B cell (primary cell): ENCODE measurements around the gene EARS2. TPM values are rescaled to one million over a fixed set of nuclear protein-coding genes. Genes with fewer than 3 reads are reported as not detected.

ENCODE experiments used
- ATAC-seq: fragments of 200-7000 bp; cut with Tn5 transposase; one replicate; pipeline ENCODE4 v1.10.0; 2021; ENCODE audit warnings: low read depth, mild to moderate bottlenecking, moderate number of reproducible peaks, moderate library complexity
- CTCF ChIA-PET: fragments of 350-600 bp; sonication (Branson Sonifier 250); formaldehyde crosslinking; loops from one replicate; lab custom pipeline; 2021; ENCODE audit warnings: antibody characterized with exemption, inconsistent platforms; lab: Charles Lee
- POLR2A ChIA-PET: fragments of 350-600 bp; sonication (Branson Sonifier 250); formaldehyde crosslinking; loops from one replicate; lab custom pipeline; 2021; ENCODE audit warnings: antibody characterized with exemption; lab: Charles Lee
- DNase-seq: peaks from one replicate; pipeline ENCODE4 v3.0.0; 2013
- H2AFZ ChIP-seq: 2 replicates; pipeline ENCODE4 v1.6.1; 2012; ENCODE audit warnings: mild to moderate bottlenecking, low read depth, low read length; ENCODE audit not compliant: insufficient read depth, poor library complexity, severe bottlenecking
- H3K27ac ChIP-seq, 2 donors: 1 replicate in 1 of 2; 2 replicates in 1 of 2; pipeline ENCODE4 v1.5.1; 2012 to 2013; ENCODE audit warnings: low read length in 2 of 2, mild to moderate bottlenecking in 2 of 2, moderate library complexity in 1 of 2
- H3K27me3 ChIP-seq, 4 experiments: fragments of 200-600 bp in 1 of 4; sonication (generic) in 1 of 4; replicated peaks in 1 of 4; 1 replicate in 2 of 4; 2 replicates in 2 of 4; pipeline versions ENCODE4 v1.6.1 to v1.7.0; 2013 to 2016; ENCODE audit warnings: low read length in 3 of 4, mild to moderate bottlenecking in 2 of 4, mixed read lengths in 1 of 4, moderate library complexity in 1 of 4; ENCODE audit not compliant: insufficient read depth in 4 of 4, control insufficient read depth in 3 of 4; ENCODE audit errors: control extremely low read depth in 1 of 4
- H3K36me3 ChIP-seq, 2 experiments: replicated peaks in 1 of 2; 1 replicate in 1 of 2; 2 replicates in 1 of 2; pipeline versions ENCODE4 v1.6.1 to v1.7.1; 2013; ENCODE audit warnings: low read length in 1 of 2; ENCODE audit not compliant: insufficient read depth in 2 of 2, control insufficient read depth in 1 of 2; ENCODE audit errors: control extremely low read depth in 1 of 2, extremely low read depth in 1 of 2
- H3K4me1 ChIP-seq, 2 donors: fragments of 200-600 bp in 1 of 2; sonication (generic) in 1 of 2; 1 replicate in 1 of 2; 2 replicates in 1 of 2; pipeline versions ENCODE4 v1.5.1 to v1.6.1; 2013 to 2017; ENCODE audit warnings: low read length in 2 of 2; ENCODE audit not compliant: control insufficient read depth in 2 of 2, insufficient read depth in 2 of 2
- H3K4me2 ChIP-seq: replicated peaks from 2 replicates; pipeline ENCODE3; 2012; ENCODE audit warnings: mild to moderate bottlenecking, low read depth, low read length; ENCODE audit not compliant: poor library complexity, severe bottlenecking
- H3K4me3 ChIP-seq, 5 experiments: fragments of 200-600 bp in 1 of 5; sonication (generic) in 1 of 5; 1 replicate in 3 of 5; 2 replicates in 2 of 5; pipeline versions ENCODE4 v1.5.1 to v1.7.0; 2011 to 2016; ENCODE audit warnings: low read length in 4 of 5, mild to moderate bottlenecking in 4 of 5, low read depth in 2 of 5, control low read depth in 1 of 5, moderate library complexity in 1 of 5; ENCODE audit not compliant: insufficient read depth in 1 of 5; ENCODE audit errors: control extremely low read depth in 1 of 5, extremely low read depth in 1 of 5
- H3K79me2 ChIP-seq: fragments of 200-600 bp; sonication (generic); one replicate; pipeline ENCODE4 v1.6.0; 2016; ENCODE audit warnings: low read length; ENCODE audit not compliant: control insufficient read depth, insufficient read depth
- H3K9ac ChIP-seq: fragments of 200-600 bp; sonication (generic); 2 replicates; pipeline ENCODE4 v1.6.1; 2017; ENCODE audit warnings: mild to moderate bottlenecking, low read length, moderate library complexity
- H3K9me3 ChIP-seq, 3 donors: one replicate each; pipeline versions ENCODE4 v1.6.1 to v1.7.1; 2013; ENCODE audit warnings: low read length in 2 of 3; ENCODE audit not compliant: control insufficient read depth in 2 of 3, insufficient read depth in 1 of 3; ENCODE audit errors: control extremely low read depth in 1 of 3
- H4K20me1 ChIP-seq: 2 replicates; pipeline ENCODE4 v1.6.0; 2012; ENCODE audit warnings: mild to moderate bottlenecking, low read length; ENCODE audit not compliant: insufficient read depth, control insufficient read depth, poor library complexity, severe bottlenecking
- H3K27ac Mint-ChIP-seq: one replicate; pipeline ENCODE4 v1.8.0; 2021; ENCODE audit warnings: mixed read lengths
- H3K27me3 Mint-ChIP-seq: one replicate; pipeline ENCODE4 v1.8.0; 2021; ENCODE audit warnings: mixed read lengths
- H3K4me1 Mint-ChIP-seq: one replicate; pipeline ENCODE4 v1.8.0; 2021; ENCODE audit warnings: mixed read lengths
- H3K4me3 Mint-ChIP-seq: one replicate; pipeline ENCODE4 v1.8.0; 2021; ENCODE audit warnings: mixed read lengths
- H3K9me3 Mint-ChIP-seq: one replicate; pipeline ENCODE4 v1.8.0; 2022; ENCODE audit warnings: mixed read lengths; ENCODE audit not compliant: insufficient read depth
- EZH2 ChIP-seq: IDR thresholded peaks from 2 replicates; pipeline ENCODE4 v1.6.1; 2012; ENCODE audit warnings: borderline replicate concordance, low read depth, mild to moderate bottlenecking, moderate library complexity, low read length; ENCODE audit not compliant: insufficient read depth, poor library complexity, severe bottlenecking
- WGBS: methylation state at CpG from one replicate; pipeline ENCODE4 v1.1.5; 2013; ENCODE audit warnings: missing lambda C conversion rate; ENCODE audit not compliant: insufficient coverage; 5-methylcytosine and 5-hydroxymethylcytosine counted together
- intact Hi-C: fragments of 100-400 bp; cut with micrococcal nuclease; formaldehyde crosslinking; loops from one replicate; pipeline ENCODE4 v1.10.0; 2022
- polyA plus RNA-seq: library from polyadenylated mRNA; depleted of rRNA; stranded (reverse); fragments of >200 nt; gene quantifications from 2 replicates; pipeline ENCODE4 v1.2.3, GENCODE V29; 2012
- total RNA-seq, 2 donors: library from RNA; stranded (reverse); fragments of 120-200 nt in 1 of 2; gene quantifications; 1 replicate in 1 of 2; 2 replicates in 1 of 2; pipeline versions ENCODE4 v1.2.3 to v1.2.4, GENCODE V29; 2013 to 2022
- TF ChIP-seq, protein P1 (sequence below): fragments of 200-600 bp; IDR thresholded peaks from one replicate; pipeline ENCODE4 v1.8.0; 2022; ENCODE audit warnings: antibody characterized with exemption, mild to moderate bottlenecking

EARS2 gene
- total and polyA plus RNA-seq, 2 donors (not counting 1 experiment from before 2014, with no cell fraction given) = 14.6 to 15.1 TPM

DNA sequence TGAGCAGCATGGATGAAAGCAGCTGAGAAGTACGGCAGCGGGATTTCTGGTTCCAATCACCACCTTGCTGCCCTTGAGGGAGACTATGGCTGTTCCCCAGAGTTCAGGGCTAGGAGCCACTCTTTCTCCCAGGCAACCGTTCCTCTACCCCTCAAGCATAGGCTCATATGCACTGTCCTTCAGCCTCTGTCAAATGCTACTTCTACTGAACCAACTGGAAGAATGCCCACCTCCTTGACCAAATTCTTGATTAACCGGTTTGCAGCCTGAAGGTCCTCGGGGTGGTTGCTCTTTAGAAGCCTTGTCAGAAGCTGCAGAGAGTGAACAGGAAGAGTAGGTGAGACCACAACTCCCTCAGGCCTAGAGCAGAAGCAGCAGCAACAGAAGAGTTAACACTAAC lies 70.7 kb downstream of the EARS2 start:
- no peak overlapping the region for H3K4me2 ChIP-seq
- H3K27ac ChIP-seq = no peak overlapping the region
- intact Hi-C loops = no loop called here
- ATAC-seq (no peak), DNase-seq (no peak)
- ChIA-PET CTCF (no interaction called here), POLR2A (no interaction called here)
- no peak overlapping the region for H3K9ac ChIP-seq
- no peaks in the 10 kb centered on the region for H3K27me3 ChIP-seq
- peaks cover 5% of the 10 kb centered on the region for H3K4me1 Mint-ChIP-seq
- no peaks in the 10 kb centered on the region for H3K4me1 ChIP-seq
- H3K27ac Mint-ChIP-seq = peak overlapping the region; percentile 10
- TF ChIP-seq, protein P1, sequence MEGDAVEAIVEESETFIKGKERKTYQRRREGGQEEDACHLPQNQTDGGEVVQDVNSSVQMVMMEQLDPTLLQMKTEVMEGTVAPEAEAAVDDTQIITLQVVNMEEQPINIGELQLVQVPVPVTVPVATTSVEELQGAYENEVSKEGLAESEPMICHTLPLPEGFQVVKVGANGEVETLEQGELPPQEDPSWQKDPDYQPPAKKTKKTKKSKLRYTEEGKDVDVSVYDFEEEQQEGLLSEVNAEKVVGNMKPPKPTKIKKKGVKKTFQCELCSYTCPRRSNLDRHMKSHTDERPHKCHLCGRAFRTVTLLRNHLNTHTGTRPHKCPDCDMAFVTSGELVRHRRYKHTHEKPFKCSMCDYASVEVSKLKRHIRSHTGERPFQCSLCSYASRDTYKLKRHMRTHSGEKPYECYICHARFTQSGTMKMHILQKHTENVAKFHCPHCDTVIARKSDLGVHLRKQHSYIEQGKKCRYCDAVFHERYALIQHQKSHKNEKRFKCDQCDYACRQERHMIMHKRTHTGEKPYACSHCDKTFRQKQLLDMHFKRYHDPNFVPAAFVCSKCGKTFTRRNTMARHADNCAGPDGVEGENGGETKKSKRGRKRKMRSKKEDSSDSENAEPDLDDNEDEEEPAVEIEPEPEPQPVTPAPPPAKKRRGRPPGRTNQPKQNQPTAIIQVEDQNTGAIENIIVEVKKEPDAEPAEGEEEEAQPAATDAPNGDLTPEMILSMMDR = no peak
- TF ChIP-seq EZH2 = no peak
- H3K9me3 ChIP-seq = no peaks in the 10 kb centered on the region
- WGBS = 77% methylated on average over 5 of the region's 5 CpGs
- H4K20me1 ChIP-seq = peaks cover 96% of the 10 kb centered on the region
- peaks cover 4 to 94% of the 10 kb centered on the region in 2 experiments for H3K36me3 ChIP-seq
- H3K27me3 Mint-ChIP-seq = no peaks in the 10 kb centered on the region
- H2AFZ ChIP-seq = no peak overlapping the region
- H3K4me3 Mint-ChIP-seq = no peak overlapping the region
- H3K9me3 Mint-ChIP-seq = no peaks in the 10 kb centered on the region
- peaks cover 81% of the 10 kb centered on the region for H3K79me2 ChIP-seq
- H3K4me3 ChIP-seq = no peak overlapping the region

DNA sequence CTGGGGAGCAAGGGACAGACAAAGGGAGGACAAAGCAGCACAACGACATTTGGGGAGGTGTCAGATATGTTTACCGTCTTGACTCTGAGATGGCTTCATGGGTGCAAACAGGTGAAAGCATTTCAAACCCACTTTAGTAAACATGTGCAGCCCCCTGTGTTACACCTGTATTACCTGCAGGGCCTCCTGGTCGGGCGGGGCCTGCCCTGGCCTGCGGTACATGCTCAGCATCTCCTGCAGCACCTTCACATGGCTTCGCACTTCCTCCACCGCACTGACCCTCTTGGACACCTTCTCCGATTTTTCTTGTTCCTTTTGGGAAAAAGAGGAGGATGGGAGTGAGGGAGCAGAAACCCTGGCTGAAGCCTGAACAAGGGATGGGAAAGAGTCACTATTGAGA lies 71.3 kb downstream of the EARS2 start:
- Histone ChIP-seq H3K4me3 (no peak overlapping the region), H3K79me2 (peaks cover 81% of the 10 kb centered on the region), H3K4me2 (no peak overlapping the region), H3K27me3 (no peaks in the 10 kb centered on the region), H3K4me1 (no peaks in the 10 kb centered on the region), H3K9ac (no peak overlapping the region), H3K27ac (no peak overlapping the region), H2AFZ (no peak overlapping the region), H3K9me3 (no peaks in the 10 kb centered on the region), H3K36me3 (peaks cover 4 to 94% of the 10 kb centered on the region in 2 experiments), H4K20me1 (peaks cover 96% of the 10 kb centered on the region)
- DNase-seq (no peak), ATAC-seq (no peak)
- Mint-ChIP-seq H3K4me3 (no peak overlapping the region), H3K4me1 (peaks cover 5% of the 10 kb centered on the region), H3K27ac (no peak overlapping the region), H3K27me3 (no peaks in the 10 kb centered on the region), H3K9me3 (no peaks in the 10 kb centered on the region)
- CTCF ChIA-PET = no interaction called here
- WGBS = 94% methylated on average over 6 of the region's 8 CpGs
- POLR2A ChIA-PET = no interaction called here
- TF ChIP-seq, protein P1 = no peak
- no peak for TF ChIP-seq EZH2
- intact Hi-C loops = no loop called here
